Activated CD4-positive, alpha-beta T cell treated with anti-CD3 and anti-CD28 coated beads for 48 hours (primary cell): ENCODE measurements around the gene ANKRD11.
"Not testable (repeated sequence)": the region's sequence is repeated elsewhere in the genome, so short reads cannot be mapped to it uniquely, and the experiment has no call there.

Source experiments
- DNase-seq: peaks from one replicate; pipeline ENCODE4 v3.0.0-alpha.2; 2020

ANKRD11 gene

GRCh38 chr16:89343501-89344457 lies 146.6 kb downstream of the ANKRD11 start:
- DNase-seq: no peak

- DNase-seq: no peak
Observed at GRCh38 chr16:89341697-89342694, 148.4 kb downstream of the ANKRD11 start.

DNA sequence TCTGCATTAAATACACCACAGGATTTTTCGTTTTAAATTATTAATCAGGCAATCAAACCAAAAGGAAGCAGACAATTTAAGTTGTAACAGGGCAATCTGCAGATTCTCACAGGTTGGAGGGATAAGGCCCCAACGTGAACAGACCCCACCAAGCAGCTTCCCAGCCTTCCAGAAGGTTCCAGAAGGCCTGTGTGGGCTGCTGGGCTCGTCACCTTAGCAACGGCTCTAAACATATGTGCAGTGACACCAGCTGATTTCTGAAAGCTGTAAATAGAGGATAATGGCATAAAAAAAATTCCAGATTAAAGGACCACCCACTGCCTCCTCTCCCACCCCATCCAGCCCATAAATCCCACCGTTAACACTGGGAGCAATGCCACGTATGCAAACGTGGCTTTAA lies 149.1 kb downstream of the ANKRD11 start:
- no peak for DNase-seq

DNA sequence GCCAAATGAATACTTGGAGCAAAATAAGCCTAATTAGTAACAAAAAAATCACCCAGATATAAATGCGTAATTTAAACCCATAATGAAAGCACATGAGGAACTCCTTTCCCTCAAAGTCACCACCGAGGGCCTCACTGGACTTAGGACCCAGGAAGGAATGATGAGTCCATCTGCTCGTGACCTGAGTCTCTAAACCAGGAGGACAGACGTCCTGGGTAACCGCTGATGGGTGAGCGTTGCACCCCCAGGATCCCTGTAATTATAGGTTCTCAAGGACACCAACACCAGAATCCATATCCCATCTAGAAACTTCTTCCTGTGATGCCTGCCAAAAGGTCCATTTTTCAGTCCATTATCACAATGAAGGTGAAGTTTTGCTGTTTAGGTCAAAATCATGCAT lies 151.5 kb downstream of the ANKRD11 start:
- DNase-seq: no peak

GRCh38 chr16:89337965-89338364 lies 152.4 kb downstream of the ANKRD11 start:
- DNase-seq: no peak

DNA sequence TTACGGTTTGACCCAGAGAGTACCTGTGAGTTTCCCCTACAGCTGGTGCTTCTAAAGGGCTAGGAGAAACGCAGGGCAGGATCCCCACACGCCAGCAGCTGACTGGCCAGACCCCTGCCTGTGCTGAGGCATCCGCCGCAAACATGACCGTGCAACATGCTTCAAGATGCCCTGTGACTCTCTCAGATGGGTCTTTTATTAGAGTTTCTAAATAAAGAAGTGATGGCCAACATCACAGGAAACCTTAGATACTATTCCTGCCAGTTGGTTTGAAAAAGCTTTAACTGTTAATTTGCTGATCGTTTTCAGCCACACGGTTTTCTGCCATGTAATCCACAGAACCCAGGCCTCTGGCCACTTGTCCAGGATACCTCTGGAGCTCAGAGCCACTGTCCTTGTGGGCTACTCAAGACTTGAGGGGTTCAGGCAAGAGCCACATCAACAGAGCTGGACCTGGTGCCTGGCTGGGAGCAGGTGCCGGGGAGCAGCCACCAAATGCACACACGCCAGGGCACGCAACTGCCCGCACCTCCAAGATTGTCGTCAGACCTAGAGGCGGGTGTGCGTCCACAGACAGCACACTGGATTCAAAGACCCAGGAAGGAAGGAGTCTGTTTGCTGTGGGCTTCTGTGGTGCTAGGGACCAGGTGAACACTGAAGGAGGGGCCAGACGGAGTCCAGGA lies 154.4 kb downstream of the ANKRD11 start:
- no peak for DNase-seq

DNA sequence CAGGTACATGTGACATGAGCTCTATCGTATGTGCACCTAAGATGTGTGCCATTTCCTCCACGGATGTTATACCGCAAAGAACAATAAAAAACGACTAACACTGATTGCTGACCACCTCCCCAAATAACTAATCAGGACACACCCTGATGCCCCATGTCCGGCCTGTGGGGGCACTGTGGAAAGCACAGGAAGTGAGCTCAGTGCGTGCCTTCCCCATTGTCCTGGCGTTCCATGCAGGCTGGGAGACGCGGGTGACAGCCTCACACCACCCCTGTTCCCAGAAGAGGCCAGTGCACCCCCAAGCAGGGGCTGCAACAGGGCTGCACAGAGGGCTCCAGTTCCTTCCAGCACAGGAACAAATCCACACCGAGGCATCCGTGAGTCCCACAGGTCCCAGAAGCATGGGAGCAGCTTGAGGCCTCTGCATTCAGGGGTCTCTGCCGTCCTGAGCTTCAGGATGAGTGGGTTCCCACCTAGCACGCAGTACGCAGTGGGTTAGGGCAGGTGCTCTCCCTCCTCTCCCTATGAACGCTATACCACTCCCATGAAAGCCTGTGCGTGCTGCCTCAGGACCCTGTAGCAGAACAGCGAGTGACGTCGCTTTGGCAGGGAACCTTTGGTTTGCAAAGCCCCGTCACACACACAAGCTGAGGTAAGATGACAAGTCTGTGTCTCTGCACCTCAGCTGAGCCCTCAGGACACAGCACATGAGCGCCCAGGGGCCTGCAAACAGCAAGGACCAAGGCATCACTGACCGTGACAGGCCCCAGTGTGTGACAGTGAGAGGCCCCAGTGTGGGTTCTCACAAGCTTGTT lies 155.2 kb downstream of the ANKRD11 start:
- DNase-seq: no peak

DNA sequence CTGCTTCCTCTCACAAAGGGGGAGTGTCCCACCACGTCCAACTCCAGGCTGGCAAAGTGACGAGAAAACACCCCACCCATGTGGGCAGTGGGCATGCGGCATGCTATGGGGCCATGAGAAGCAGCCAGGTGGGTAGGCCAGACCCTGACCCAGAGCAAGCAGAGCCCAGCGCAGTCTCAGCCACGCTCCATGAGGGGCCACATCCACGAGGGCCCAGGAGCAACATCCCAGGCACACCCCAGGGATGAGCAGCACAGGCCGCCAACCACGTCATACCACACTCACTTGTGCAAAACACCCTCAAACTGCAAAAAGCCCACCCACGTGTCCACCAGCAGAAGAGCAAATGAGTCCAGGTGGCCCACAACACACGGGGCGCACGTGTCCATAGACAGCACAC lies 155.9 kb downstream of the ANKRD11 start:
- DNase-seq: no peak

GRCh38 chr16:89334050-89334449 lies 156.3 kb downstream of the ANKRD11 start:
- no peak for DNase-seq

- peak; percentile 45 for DNase-seq
Observed at GRCh38 chr16:89333401-89334001, 156.9 kb downstream of the ANKRD11 start.

DNA sequence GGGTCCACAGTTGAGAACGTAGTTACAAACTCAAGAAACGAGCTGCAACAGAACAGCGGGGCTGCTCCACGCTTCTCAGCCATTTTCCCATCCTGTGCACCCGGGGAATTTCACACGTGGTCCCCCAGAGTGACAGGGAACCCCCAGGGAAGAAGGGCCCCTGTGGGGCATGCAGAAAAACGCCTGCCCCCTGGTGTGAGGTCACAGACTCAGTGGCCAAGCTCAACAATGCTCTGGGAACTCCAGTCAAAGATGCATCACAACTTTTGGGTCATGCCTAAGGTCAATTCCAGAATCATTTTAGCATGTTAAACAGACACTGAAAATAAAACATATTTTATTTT lies 157.5 kb downstream of the ANKRD11 start:
- no peak for DNase-seq

DNA sequence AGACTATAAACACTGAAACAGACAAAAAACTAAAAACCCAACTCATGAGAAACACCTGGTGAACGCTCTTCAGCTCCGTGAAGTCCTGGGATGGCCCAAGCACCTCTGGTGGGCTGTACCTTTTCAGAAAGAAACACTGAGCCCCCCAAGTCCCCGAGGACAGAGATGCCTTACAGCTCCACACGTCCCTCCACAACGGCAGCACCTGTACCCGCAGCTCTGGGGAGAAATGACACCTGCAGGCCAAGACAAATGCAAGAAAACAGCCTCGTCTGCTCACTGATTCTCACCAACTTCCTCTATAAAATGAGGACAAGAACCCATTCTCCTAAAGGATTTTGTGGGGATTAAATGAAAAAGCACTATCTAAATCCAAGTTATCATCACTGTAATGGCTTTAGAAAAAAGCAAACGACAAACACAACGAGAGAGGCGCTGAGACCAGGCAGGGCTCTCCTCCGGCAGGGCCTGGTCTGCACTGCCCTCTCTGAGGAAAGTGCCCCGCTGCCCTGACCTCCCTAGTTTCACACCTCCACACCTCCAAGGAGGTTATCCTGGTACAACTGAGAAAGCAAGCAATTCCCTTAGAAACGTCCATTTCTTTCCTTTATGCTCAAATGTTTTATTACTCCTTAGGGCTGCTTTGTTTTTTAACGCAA lies 158.0 kb downstream of the ANKRD11 start:
- no peak for DNase-seq

DNA sequence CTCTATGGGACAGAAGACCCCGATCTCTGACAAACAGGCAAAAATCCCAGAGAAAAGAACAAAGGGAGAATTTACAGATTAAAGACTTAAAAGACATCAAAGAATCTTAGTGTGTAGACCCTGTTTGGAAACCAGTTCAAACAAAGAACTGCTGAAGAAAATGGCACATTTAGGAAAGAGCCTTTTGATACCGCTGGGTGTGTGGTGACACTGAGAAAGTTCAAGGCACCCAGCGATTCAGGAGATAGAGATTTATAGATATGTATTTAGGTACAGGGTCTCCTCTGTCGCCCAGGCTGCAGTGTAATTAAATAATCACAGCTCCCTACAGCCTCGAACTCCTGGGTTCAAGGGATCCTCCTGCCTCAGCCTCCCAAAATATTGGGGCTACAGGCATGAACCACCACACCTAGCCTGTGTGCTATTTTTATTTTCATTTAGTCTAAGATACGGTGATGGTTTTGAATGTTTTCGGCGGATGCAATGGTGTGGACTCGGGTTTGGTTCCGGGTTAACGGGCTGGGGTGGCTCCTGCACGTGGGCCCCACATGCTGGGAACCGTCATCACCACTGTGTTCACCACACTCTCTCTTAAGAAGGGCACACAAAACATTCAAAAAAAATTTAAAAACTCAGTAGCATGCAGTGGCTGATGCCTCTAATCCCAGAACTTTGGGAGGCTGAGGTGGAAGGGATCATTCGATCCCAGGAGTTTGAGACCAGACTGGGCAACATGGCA lies 158.8 kb downstream of the ANKRD11 start:
- no peak for DNase-seq

GRCh38 chr16:89330177-89330856 lies 160.0 kb downstream of the ANKRD11 start:
- DNase-seq: no peak

- DNase-seq: not testable (repeated sequence)
Observed at GRCh38 chr16:89329830-89330176, 160.6 kb downstream of the ANKRD11 start.

- DNase-seq: not testable (repeated sequence)
Observed at GRCh38 chr16:89328412-89329400, 161.7 kb downstream of the ANKRD11 start.

GRCh38 chr16:89326721-89327120 lies 163.6 kb downstream of the ANKRD11 start:
- no peak for DNase-seq

DNA sequence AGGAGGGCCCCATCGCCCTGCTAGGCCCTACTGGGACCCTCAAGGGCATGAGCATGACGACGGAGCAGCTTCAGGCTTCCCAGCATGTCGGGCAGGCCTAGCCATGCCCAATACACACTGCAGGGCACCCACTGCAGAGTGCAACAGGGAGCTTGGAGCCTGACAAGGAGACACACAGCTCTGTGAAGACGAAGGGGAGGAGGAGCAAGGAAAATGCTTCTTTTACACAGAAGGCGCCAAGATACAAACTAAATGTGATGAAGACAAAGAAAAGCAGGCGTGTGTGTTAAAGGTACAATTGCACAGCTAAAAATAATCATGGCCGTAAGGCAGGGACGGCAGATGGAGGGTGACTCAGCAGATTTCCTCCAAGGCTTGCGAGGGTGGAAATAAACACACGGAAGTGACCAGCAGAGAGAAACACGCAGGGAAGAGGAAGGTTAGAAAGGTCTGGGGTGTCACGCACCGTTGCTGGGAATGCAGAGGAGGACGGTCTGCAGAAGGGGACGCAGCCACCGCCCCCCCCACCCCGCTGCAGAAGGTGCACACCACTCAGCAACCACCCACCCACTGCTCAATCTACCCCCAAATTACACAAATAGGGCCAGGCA lies 164.4 kb downstream of the ANKRD11 start:
- DNase-seq: no peak
